GM12872 (cell line): ENCODE measurements around the gene IER3IP1.

Experiments
- CTCF ChIP-seq: IDR thresholded peaks from 3 replicates; pipeline ENCODE4 v1.5.1; 2011; ENCODE audit warnings: low read depth, mild to moderate bottlenecking, low read length, moderate library complexity; ENCODE audit not compliant: insufficient read depth

The IER3IP1 gene

GRCh38 chr18:47172476-47172875 is 3.7 kb downstream of the IER3IP1 start:
- no peak for TF ChIP-seq CTCF

GRCh38 chr18:47168913-47169312 is 7.3 kb downstream of the IER3IP1 start:
- TF ChIP-seq CTCF = no peak

- TF ChIP-seq CTCF = no peak
Measured at GRCh38 chr18:47168509-47168908, 7.7 kb downstream of the IER3IP1 start.

- no peak for TF ChIP-seq CTCF
Measured at GRCh38 chr18:47166294-47166693, 9.9 kb downstream of the IER3IP1 start.

- no peak for TF ChIP-seq CTCF
Measured at GRCh38 chr18:47163241-47163640, 12.9 kb downstream of the IER3IP1 start.

- TF ChIP-seq CTCF = no peak
Measured at GRCh38 chr18:47160256-47160655, 15.9 kb downstream of the IER3IP1 start.

GRCh38 chr18:47151439-47151838 is 24.7 kb downstream of the IER3IP1 start:
- TF ChIP-seq CTCF = no peak
